ENCODE data around the gene HSPG2. TPM values are rescaled to one million over a fixed set of nuclear protein-coding genes. Genes with fewer than 3 reads are reported as not detected.

Gene HSPG2
- total and polyA plus RNA-seq, 9 of the 15 experiments (the other 6 are each of a cell fraction or from before 2014, with no cell fraction given) = 0.14 to 160 (median 15.7) TPM

- TF ChIP-seq RREB1 (CRISPR knock-in tag; IDR thresholded peaks at IDR 0.05) (no peak), UBTF (IDR thresholded peaks at IDR 0.05; ENCODE audit: borderline replicate concordance in 1 of 2, low read depth in 2 of 2, low read length in 2 of 2) (no peak), CBFA2T2 (conservative IDR thresholded peaks at IDR 0.05) (peak; percentile 29), SMARCC2 (IDR thresholded peaks at IDR 0.05; ENCODE audit: low read depth) (no peak), TSC22D4 (tag; IDR thresholded peaks at IDR 0.05) (no peak), NR1H2 (CRISPR knock-in tag; IDR thresholded peaks at IDR 0.05) (no peak), POU5F1 (IDR thresholded peaks at IDR 0.05; ENCODE audit: borderline replicate concordance, low read depth, low read length, partially characterized antibody) (no peak), KDM1A (IDR thresholded peaks at IDR 0.05) (peak; percentile 70 to 78), GTF2A2 (tag; IDR thresholded peaks at IDR 0.05) (no peak), HDAC2 (IDR thresholded peaks at IDR 0.05) (peak; percentile 13; the same call in 1 of the 2 replicates), HMGXB4 (CRISPR knock-in tag; IDR thresholded peaks at IDR 0.05) (no peak), SMARCA5 (IDR thresholded peaks at IDR 0.05) (peak; percentile 91), KLF16 (IDR thresholded peaks at IDR 0.05) (no peak), ZBED1 (IDR thresholded peaks at IDR 0.05) (no peak)
These were observed 123.6 kb downstream of the HSPG2 start (continued) for GRCh38 chr1:21813542-21813941.
